A549 treated with AZD2906 at 1 μM for 4 hours (cell line): Measurements from ENCODE around the gene VNN1. TPM values are rescaled to one million over a fixed set of nuclear protein-coding genes. Genes with fewer than 3 reads are reported as not detected.

Experiments used
- total RNA-seq: library from RNA; stranded (reverse); fragments of 200-300 nt; extraction: Qiagen RNA extraction; gene quantifications from 5 replicates; pipeline ENCODE4 v1.2.3, GENCODE V29; 2022

The VNN1 gene
- total RNA-seq, result 0.02 to 0.08 TPM (median 0.07 TPM) in 5 replicates

GRCh38 chr6:132713352-132714134 is at the start of gene VNN1:
VNN1 (minus strand) TSS chr6:132714055; CDS start chr6:132714035, 20 bp downstream.

GRCh38 chr6:132659082-132659481 is 54.8 kb downstream of the VNN1 start, which contains the start of gene TAAR1:
TAAR1 (minus strand) TSS chr6:132659182; CDS start chr6:132646003, 13,179 bp downstream.

Other genes starting within 250 kb of the VNN1 start
- 19.9 to 28.5 TPM (median 22.7 TPM) in 5 replicates for gene STX7, start 200.9 kb downstream of the VNN1 start, total RNA-seq
- gene TAAR9, start 175.8 kb downstream of the VNN1 start, total RNA-seq, result not detected in 5 replicates
- not detected in 5 replicates for gene TAAR8, start 161.4 kb downstream of the VNN1 start, total RNA-seq
- gene TAAR6, start 143.7 kb downstream of the VNN1 start, total RNA-seq, result not detected in 5 replicates
- not detected in 5 replicates for gene TAAR5, start 124.3 kb downstream of the VNN1 start, total RNA-seq
- not detected in 5 replicates for gene TAAR2, start 89.8 kb downstream of the VNN1 start, total RNA-seq
- gene TAAR1, start 54.9 kb downstream of the VNN1 start, total RNA-seq, result not detected in 5 replicates
- not detected in 5 replicates for gene VNN2, start 43.8 kb upstream of the VNN1 start, total RNA-seq
- 4.0 to 4.7 TPM (median 4.3 TPM) in 5 replicates for gene SLC18B1, start 84.6 kb upstream of the VNN1 start, total RNA-seq
- gene RPS12, start 100.5 kb upstream of the VNN1 start, total RNA-seq, result 1,746 to 2,011 TPM (median 1,905 TPM) in 5 replicates